Endodermal cell (in vitro differentiated cells): ENCODE results near the gene NPDC1. TPM values are rescaled to one million over a fixed set of nuclear protein-coding genes. Genes with fewer than 3 reads are reported as not detected.
A peak's percentile ranks its signal among the peaks of the same experiment; 100 is the strongest.

Experiments used
- DNase-seq: peaks from one replicate; pipeline ENCODE4 v3.0.0-alpha.2; 2017
- H3K27ac ChIP-seq: 2 replicates; pipeline ENCODE4 v1.5.1; 2013; ENCODE audit warnings: mild to moderate bottlenecking, low read depth, low read length, moderate library complexity
- H3K27me3 ChIP-seq: 2 replicates; pipeline ENCODE4 v1.6.1; 2013; ENCODE audit warnings: mild to moderate bottlenecking, low read length, moderate library complexity; ENCODE audit not compliant: insufficient read depth, control insufficient read depth, poor library complexity, severe bottlenecking
- H3K36me3 ChIP-seq: 2 replicates; pipeline ENCODE4 v1.7.0; 2013; ENCODE audit warnings: mild to moderate bottlenecking, low read length, moderate library complexity; ENCODE audit not compliant: control insufficient read depth, insufficient read depth
- H3K4me1 ChIP-seq: one replicate; pipeline ENCODE4 v1.7.0; 2013; ENCODE audit warnings: low read length; ENCODE audit not compliant: control insufficient read depth, insufficient read depth
- H3K4me3 ChIP-seq: 2 replicates; pipeline ENCODE4 v1.5.1; 2013; ENCODE audit warnings: mild to moderate bottlenecking, low read length, moderate library complexity
- H3K9ac ChIP-seq: 2 replicates; pipeline ENCODE4 v1.6.1; 2013; ENCODE audit warnings: mild to moderate bottlenecking, low read length, moderate library complexity; ENCODE audit not compliant: poor library complexity, severe bottlenecking; ENCODE audit errors: extremely low read depth
- H3K9me3 ChIP-seq: 2 replicates; pipeline ENCODE4 v1.6.1; 2013; ENCODE audit warnings: mild to moderate bottlenecking, low read length, moderate library complexity; ENCODE audit not compliant: control insufficient read depth
- H3K27ac Mint-ChIP-seq: 2 replicates; pipeline ENCODE4 v1.8.0; 2020; ENCODE audit warnings: mixed read lengths
- H3K27me3 Mint-ChIP-seq: 2 replicates; pipeline ENCODE4 v1.8.0; 2021; ENCODE audit warnings: mild to moderate bottlenecking, mixed read lengths; ENCODE audit not compliant: insufficient read depth
- H3K36me3 Mint-ChIP-seq: 2 replicates; pipeline ENCODE4 v1.8.0; 2020; ENCODE audit warnings: low read depth, mixed read lengths
- H3K4me1 Mint-ChIP-seq: 2 replicates; pipeline ENCODE4 v1.8.0; 2020; ENCODE audit warnings: mixed read lengths
- H3K4me3 Mint-ChIP-seq: 2 replicates; pipeline ENCODE4 v1.8.0; 2020; ENCODE audit warnings: mild to moderate bottlenecking, moderate library complexity, mixed read lengths
- H3K9me3 Mint-ChIP-seq: 2 replicates; pipeline ENCODE4 v1.8.0; 2020; ENCODE audit warnings: mild to moderate bottlenecking, mixed read lengths
- CTCF ChIP-seq: fragments of 200-600 bp; sonication (generic); conservative IDR thresholded peaks from 2 replicates; pipeline ENCODE4 v1.5.0; 2021; ENCODE audit warnings: antibody characterized with exemption, mild to moderate bottlenecking
- WGBS, 2 experiments: methylation state at CpG; one replicate each; pipeline versions ENCODE4 v1.1.5 to v1.1.7; 2013; ENCODE audit warnings: missing lambda C conversion rate in 2 of 2, mixed read lengths in 1 of 2; ENCODE audit not compliant: insufficient coverage in 1 of 2, insufficient read length in 1 of 2; 5-methylcytosine and 5-hydroxymethylcytosine counted together
- total RNA-seq, 2 donors: library from RNA; stranded (reverse); fragmentation: NEBNext Ultra II Directional in 1 of 2; extraction: Animal tissue kit (Norgen Biotek cat#: 25700) in 1 of 2; gene quantifications; 2 replicates in 1 of 2; 3 replicates in 1 of 2; pipeline ENCODE4 v1.2.1, GENCODE V29; 2021

The NPDC1 gene
- total RNA-seq, 2 donors from 2014 or later: 60.8 to 73.3 TPM

DNA sequence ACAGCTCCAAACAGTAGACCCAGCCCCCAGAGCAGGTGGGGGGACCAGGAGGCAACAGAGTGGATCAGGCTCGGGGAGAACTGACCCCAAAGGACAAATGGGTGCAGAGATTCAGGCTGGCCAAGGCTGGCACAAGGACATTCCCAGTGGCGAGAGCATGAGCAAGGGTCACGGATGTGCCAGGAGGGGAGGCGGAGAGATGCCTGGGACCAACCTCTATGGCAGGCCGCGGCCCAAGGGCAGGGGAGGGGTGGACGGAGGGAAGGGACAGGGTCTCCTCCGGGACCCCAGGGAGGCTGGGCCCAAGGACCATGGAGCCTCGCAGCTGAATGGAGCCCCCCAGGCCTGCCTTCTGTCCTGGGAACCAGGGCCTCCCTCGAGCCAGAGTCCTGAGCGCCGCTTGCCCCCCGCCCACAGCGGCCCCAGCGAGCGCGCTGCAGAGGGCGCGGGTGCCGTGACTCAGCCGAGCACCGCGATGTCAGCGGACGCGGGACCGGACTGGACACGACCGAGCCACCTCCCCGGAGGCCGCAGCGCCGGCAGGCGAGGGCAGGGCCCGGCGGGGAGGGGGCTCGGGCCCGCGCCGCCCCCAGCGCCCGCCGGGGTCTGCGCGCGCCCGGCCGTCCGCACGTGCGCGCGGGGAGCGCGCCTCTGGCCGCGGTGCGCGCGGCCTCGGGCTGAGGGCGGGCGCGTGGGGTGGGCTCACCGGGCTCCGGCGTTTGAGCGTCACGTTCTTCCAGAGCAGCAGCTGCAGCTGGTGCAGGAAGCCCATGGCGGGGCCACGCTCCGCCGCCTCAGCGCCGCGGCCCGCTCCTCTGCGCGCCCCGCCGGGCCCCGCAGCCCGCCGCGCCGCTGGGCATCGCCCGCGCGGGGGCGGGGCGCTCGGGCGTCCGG lies 18.4 kb downstream of the NPDC1 start, which contains the start of gene ABCA2:
Gene ABCA2 (minus strand): TSS at position 869 of the 894 bp plus-strand sequence. CDS start 97 bp downstream, at position 772.
- no peak within 1 kb of the TSS for H3K9ac ChIP-seq

DNA sequence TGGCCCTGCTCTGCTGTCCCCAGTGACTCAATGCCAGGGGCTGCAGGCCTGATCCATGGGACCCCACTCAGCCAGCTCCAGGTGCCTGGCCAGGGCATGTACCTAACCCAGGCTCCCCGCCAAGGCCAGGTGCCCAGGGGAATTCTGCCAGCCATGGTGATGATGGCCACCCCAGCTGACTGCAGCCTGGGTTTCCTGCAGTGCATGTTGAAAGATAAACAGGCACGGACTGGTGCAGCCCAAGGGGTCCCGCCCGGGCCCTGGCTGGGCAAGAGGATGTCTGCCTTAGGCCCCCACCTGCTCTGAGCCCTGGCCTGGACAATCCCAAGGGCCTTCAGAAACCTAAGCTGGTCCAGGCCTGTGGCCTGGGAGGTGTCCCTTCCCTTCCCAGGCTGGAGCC lies 19.1 kb downstream of the NPDC1 start:
- no peaks in the 10 kb centered on the region for H3K36me3 ChIP-seq
- H3K27me3 Mint-ChIP-seq: peaks cover 14% of the 10 kb centered on the region
- H3K4me1 Mint-ChIP-seq: no peaks in the 10 kb centered on the region
- TF ChIP-seq CTCF: no peak
- no peaks in the 10 kb centered on the region for H3K9me3 ChIP-seq
- H3K9ac ChIP-seq: no peak overlapping the region
- 92 to 100% methylated on average over 3 to 4 of the region's 4 CpGs for WGBS, 2 experiments
- no peaks in the 10 kb centered on the region for H3K9me3 Mint-ChIP-seq
- H3K4me3 Mint-ChIP-seq: peak overlapping the region; percentile 53
- DNase-seq: no peak
- H3K4me1 ChIP-seq: no peaks in the 10 kb centered on the region
- peak overlapping the region; percentile 70 for H3K4me3 ChIP-seq
- peaks cover 17% of the 10 kb centered on the region for H3K27me3 ChIP-seq
- H3K36me3 Mint-ChIP-seq: no peaks in the 10 kb centered on the region
- H3K27ac ChIP-seq: no peak overlapping the region
- H3K27ac Mint-ChIP-seq: no peak overlapping the region

More for the DNA sequence above, 18.4 kb downstream of the NPDC1 start, which contains the start of gene ABCA2:
- no peaks in the 10 kb centered on the region for H3K36me3 Mint-ChIP-seq
- peaks cover 17% of the 10 kb centered on the region for H3K27me3 ChIP-seq
- H3K4me1 Mint-ChIP-seq: no peaks in the 10 kb centered on the region
- no peak for TF ChIP-seq CTCF
- H3K4me3 Mint-ChIP-seq: peak within 1 kb of the TSS; percentile 53
- no peaks in the 10 kb centered on the region for H3K9me3 ChIP-seq
- H3K27ac ChIP-seq: no peak within 1 kb of the TSS
- DNase-seq: peak; percentile 73
- no peaks in the 10 kb centered on the region for H3K36me3 ChIP-seq
- no peaks in the 10 kb centered on the region for H3K4me1 ChIP-seq
- H3K9me3 Mint-ChIP-seq: no peaks in the 10 kb centered on the region
- H3K27me3 Mint-ChIP-seq: peaks cover 14% of the 10 kb centered on the region
- H3K27ac Mint-ChIP-seq: no peak within 1 kb of the TSS
- WGBS, 2 experiments: 2 to 8% methylated on average over 37 to 95 of the region's 95 CpGs
- H3K4me3 ChIP-seq: peak within 1 kb of the TSS; percentile 81

GRCh38 chr9:137026384-137026783 lies 19.6 kb downstream of the NPDC1 start:
- Histone ChIP-seq H3K9me3 (no peaks in the 10 kb centered on the region), H3K36me3 (no peaks in the 10 kb centered on the region), H3K27me3 (peaks cover 17% of the 10 kb centered on the region), H3K27ac (no peak overlapping the region), H3K9ac (no peak overlapping the region), H3K4me1 (no peaks in the 10 kb centered on the region), H3K4me3 (no peak overlapping the region)
- Mint-ChIP-seq H3K27me3 (peaks cover 12% of the 10 kb centered on the region), H3K9me3 (no peaks in the 10 kb centered on the region), H3K4me1 (no peaks in the 10 kb centered on the region), H3K27ac (no peak overlapping the region), H3K4me3 (no peak overlapping the region), H3K36me3 (no peaks in the 10 kb centered on the region)
- WGBS, 2 experiments: 89 to 94% methylated on average over 2 of the region's 2 CpGs
- DNase-seq: no peak
- TF ChIP-seq CTCF: no peak
